ENCODE results near the gene ACVR1B. TPM values are rescaled to one million over a fixed set of nuclear protein-coding genes. Genes with fewer than 3 reads are reported as not detected.

ACVR1B gene
- total and polyA plus RNA-seq, 2 donors (not counting 3 experiments of a cell fraction or from before 2014, with no cell fraction given), result 29.0 to 33.7 TPM

DNA sequence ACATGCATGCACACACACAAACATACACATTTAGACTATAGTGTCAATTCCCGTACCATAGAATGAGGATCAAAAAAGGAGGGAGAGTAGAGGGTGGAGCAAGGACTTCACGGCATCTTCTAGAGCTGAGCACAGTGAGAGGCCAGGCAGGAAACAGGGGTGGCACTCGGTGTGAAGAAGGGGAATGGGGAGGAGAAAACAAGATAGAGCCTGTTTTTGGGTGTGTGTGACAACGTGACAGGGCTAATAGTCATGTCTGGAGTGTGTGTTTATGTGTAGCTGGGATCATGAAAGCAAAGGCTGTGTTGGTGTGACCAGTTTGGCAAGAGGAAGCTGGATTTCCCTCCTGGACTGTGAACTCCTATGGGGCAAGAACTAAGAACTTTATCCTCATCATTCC lies 9.9 kb upstream of the ACVR1B start:
- no peak overlapping the region for H3K4me2 ChIP-seq (ENCODE audit: insufficient read depth, low read length)
- no peaks in the 10 kb centered on the region for H3K4me1 ChIP-seq (ENCODE audit: control insufficient read depth, extremely low read depth, insufficient read depth, low read length)
- DNase-seq (ENCODE audit: low read depth, low spot score) (no peak), FAIRE-seq (no peak)
- no peaks in the 10 kb centered on the region for H3K36me3 ChIP-seq (ENCODE audit: control insufficient read depth in 2 of 2, extremely low read depth in 1 of 2, insufficient read depth in 2 of 2, low read length in 2 of 2)
- no peaks in the 10 kb centered on the region for H4K20me1 ChIP-seq (replicated peaks; ENCODE audit: control insufficient read depth, extremely low read depth, insufficient read depth, low read length)
- intact Hi-C loops (cut with micrococcal nuclease) (no loop called here), dilution Hi-C loops (cut with MboI; ENCODE audit: extremely low pct_ligation_motif_present, low sequenced_read_pairs) (no loop called here)
- CTCF ChIA-PET, result interaction anchor here (0.9 to 1.4 kb wide), 2 partner anchors 9 to 14 kb away, joined by 3 to 6 read pairs; no protein-coding TSS in a partner anchor
- no peak overlapping the region for H3K9ac ChIP-seq (replicated peaks; ENCODE audit: extremely low read depth, insufficient read depth, low read length)
- POLR2A ChIA-PET, result no interaction called here
- H3K27ac ChIP-seq (ENCODE audit: insufficient read depth, low read depth, low read length), result no peak overlapping the region
- H3K27me3 ChIP-seq (ENCODE audit: control insufficient read depth in 2 of 2, insufficient read depth in 2 of 2, low read length in 2 of 2), result no peaks in the 10 kb centered on the region
- H3K9me3 ChIP-seq (replicated peaks; ENCODE audit: control insufficient read depth, insufficient read depth, low read length), result peaks cover 3% of the 10 kb centered on the region
- TF ChIP-seq POLR2A (IDR thresholded peaks at IDR 0.05; ENCODE audit: low read depth, low read length) (no peak), FOS (IDR thresholded peaks at IDR 0.05; ENCODE audit: borderline replicate concordance, insufficient read depth, low read length) (no peak), CTCF (IDR thresholded peaks at IDR 0.05; ENCODE audit: extremely low read depth in 1 of 2, insufficient read depth in 1 of 2, low read depth in 1 of 2, low read length in 2 of 2) (no peak), POLR2AphosphoS5 (IDR thresholded peaks at IDR 0.05; ENCODE audit: insufficient read depth, low read depth, low read length) (no peak), JUN (IDR thresholded peaks at IDR 0.05; ENCODE audit: borderline replicate concordance, insufficient read depth, insufficient read length, low read depth) (no peak), EZH2 (IDR thresholded peaks at IDR 0.05; ENCODE audit: borderline replicate concordance, low read depth, low read length, severe bottlenecking) (no peak)
- no TSS peak for BruUV-seq (replicated peaks)
- no peaks in the 10 kb centered on the region for H3K9me1 ChIP-seq (replicated peaks; ENCODE audit: control insufficient read depth, extremely low read depth, insufficient read depth, low read length)
- no peak overlapping the region for H2AFZ ChIP-seq (ENCODE audit: low read depth, low read length)
- H3K79me2 ChIP-seq (ENCODE audit: control insufficient read depth, insufficient read depth, low read length), result no peaks in the 10 kb centered on the region
- no peak overlapping the region for H3K4me3 ChIP-seq (replicated peaks in 1 of 3; ENCODE audit: insufficient read depth in 1 of 3, low read depth in 1 of 3, low read length in 3 of 3)

DNA sequence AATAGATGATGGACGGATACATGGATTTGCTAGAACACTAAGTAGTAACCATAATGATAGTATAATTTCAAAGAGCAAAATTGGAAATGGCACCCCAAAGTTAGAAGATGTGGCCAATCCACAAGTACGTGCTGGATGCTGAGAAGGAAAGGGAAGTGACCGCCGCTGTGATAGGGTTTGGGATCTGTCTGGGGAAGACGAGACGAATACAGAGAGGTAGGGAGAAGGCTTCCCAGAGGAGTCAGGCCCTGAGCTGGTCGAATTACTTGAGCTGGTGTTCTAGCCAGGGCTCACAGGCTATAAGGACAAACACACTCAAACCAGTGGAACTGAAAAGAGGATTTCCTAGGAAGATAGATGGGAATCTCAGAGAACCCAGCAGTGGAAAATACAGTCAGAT lies 9.4 kb upstream of the ACVR1B start:
- Histone ChIP-seq H3K27me3 (ENCODE audit: control insufficient read depth in 2 of 2, insufficient read depth in 2 of 2, low read length in 2 of 2) (no peaks in the 10 kb centered on the region), H3K36me3 (ENCODE audit: control insufficient read depth in 2 of 2, extremely low read depth in 1 of 2, insufficient read depth in 2 of 2, low read length in 2 of 2) (no peaks in the 10 kb centered on the region), H3K9me3 (replicated peaks; ENCODE audit: control insufficient read depth, insufficient read depth, low read length) (peaks cover 3% of the 10 kb centered on the region), H2AFZ (ENCODE audit: low read depth, low read length) (no peak overlapping the region), H3K79me2 (ENCODE audit: control insufficient read depth, insufficient read depth, low read length) (no peaks in the 10 kb centered on the region), H3K27ac (ENCODE audit: insufficient read depth, low read depth, low read length) (no peak overlapping the region), H3K9me1 (replicated peaks; ENCODE audit: control insufficient read depth, extremely low read depth, insufficient read depth, low read length) (no peaks in the 10 kb centered on the region), H3K9ac (replicated peaks; ENCODE audit: extremely low read depth, insufficient read depth, low read length) (no peak overlapping the region), H3K4me2 (ENCODE audit: insufficient read depth, low read length) (no peak overlapping the region), H3K4me1 (ENCODE audit: control insufficient read depth, extremely low read depth, insufficient read depth, low read length) (no peaks in the 10 kb centered on the region), H4K20me1 (replicated peaks; ENCODE audit: control insufficient read depth, extremely low read depth, insufficient read depth, low read length) (no peaks in the 10 kb centered on the region), H3K4me3 (replicated peaks in 1 of 3; ENCODE audit: insufficient read depth in 1 of 3, low read depth in 1 of 3, low read length in 3 of 3) (no peak overlapping the region)
- TF ChIP-seq MYC (IDR thresholded peaks at IDR 0.05; ENCODE audit: low read depth, low read length), result no peak
- TF ChIP-seq GATA2 (IDR thresholded peaks at IDR 0.05; ENCODE audit: insufficient read depth, insufficient read length, low read depth, low read length), result no peak
- TF ChIP-seq MAX (IDR thresholded peaks at IDR 0.05; ENCODE audit: insufficient read depth, insufficient read length), result no peak
- TF ChIP-seq POLR2A (IDR thresholded peaks at IDR 0.05; ENCODE audit: low read depth, low read length), result no peak
- no peak for TF ChIP-seq CTCF (IDR thresholded peaks at IDR 0.05; ENCODE audit: extremely low read depth in 1 of 2, insufficient read depth in 1 of 2, low read depth in 1 of 2, low read length in 2 of 2)
- TF ChIP-seq POLR2AphosphoS5 (IDR thresholded peaks at IDR 0.05; ENCODE audit: insufficient read depth, low read depth, low read length), result no peak
- no peak for TF ChIP-seq FOS (IDR thresholded peaks at IDR 0.05; ENCODE audit: borderline replicate concordance, insufficient read depth, low read length)
- no peak for TF ChIP-seq EZH2 (IDR thresholded peaks at IDR 0.05; ENCODE audit: borderline replicate concordance, low read depth, low read length, severe bottlenecking)
- TF ChIP-seq JUN (IDR thresholded peaks at IDR 0.05; ENCODE audit: borderline replicate concordance, insufficient read depth, insufficient read length, low read depth), result no peak
- BruUV-seq (replicated peaks), result no TSS peak
- intact Hi-C loops (cut with micrococcal nuclease) (no loop called here), dilution Hi-C loops (cut with MboI; ENCODE audit: extremely low pct_ligation_motif_present, low sequenced_read_pairs) (no loop called here)
- CTCF ChIA-PET, result interaction anchor here (0.9 to 1.4 kb wide), 2 partner anchors 9 to 15 kb away, joined by 3 to 6 read pairs; no protein-coding TSS in a partner anchor
- POLR2A ChIA-PET, result no interaction called here
- DNase-seq (ENCODE audit: low read depth, low spot score) (no peak), FAIRE-seq (no peak)
